Mesodermal cell (in vitro differentiated cells): Measurements from ENCODE around the gene STK32B.

Experiments
- H3K27ac ChIP-seq: 2 replicates; pipeline ENCODE4 v1.7.0; 2013; ENCODE audit warnings: mild to moderate bottlenecking, low read depth, low read length, moderate library complexity; ENCODE audit not compliant: severe bottlenecking
- H3K36me3 ChIP-seq: 2 replicates; pipeline ENCODE4 v1.7.1; 2013; ENCODE audit warnings: mild to moderate bottlenecking, low read length, moderate library complexity; ENCODE audit not compliant: control insufficient read depth, insufficient read depth
- H3K4me1 ChIP-seq: one replicate; pipeline ENCODE4 v1.7.1; 2013; ENCODE audit warnings: mild to moderate bottlenecking, low read length; ENCODE audit not compliant: insufficient read depth, control insufficient read depth, poor library complexity, severe bottlenecking
- H3K4me3 ChIP-seq: 2 replicates; pipeline ENCODE4 v1.7.0; 2013; ENCODE audit warnings: low read length, control low read depth, mild to moderate bottlenecking; ENCODE audit not compliant: insufficient read depth, poor library complexity, severe bottlenecking; ENCODE audit errors: extremely low read depth
- H3K9me3 ChIP-seq: 2 replicates; pipeline ENCODE4 v1.7.1; 2013; ENCODE audit warnings: mild to moderate bottlenecking, low read length, moderate library complexity; ENCODE audit not compliant: control insufficient read depth
- WGBS, 2 experiments: methylation state at CpG; one replicate each; pipeline ENCODE4 v1.1.5; 2013; ENCODE audit warnings: missing lambda C conversion rate in 2 of 2; ENCODE audit not compliant: insufficient coverage in 2 of 2; 5-methylcytosine and 5-hydroxymethylcytosine counted together

The STK32B gene

DNA sequence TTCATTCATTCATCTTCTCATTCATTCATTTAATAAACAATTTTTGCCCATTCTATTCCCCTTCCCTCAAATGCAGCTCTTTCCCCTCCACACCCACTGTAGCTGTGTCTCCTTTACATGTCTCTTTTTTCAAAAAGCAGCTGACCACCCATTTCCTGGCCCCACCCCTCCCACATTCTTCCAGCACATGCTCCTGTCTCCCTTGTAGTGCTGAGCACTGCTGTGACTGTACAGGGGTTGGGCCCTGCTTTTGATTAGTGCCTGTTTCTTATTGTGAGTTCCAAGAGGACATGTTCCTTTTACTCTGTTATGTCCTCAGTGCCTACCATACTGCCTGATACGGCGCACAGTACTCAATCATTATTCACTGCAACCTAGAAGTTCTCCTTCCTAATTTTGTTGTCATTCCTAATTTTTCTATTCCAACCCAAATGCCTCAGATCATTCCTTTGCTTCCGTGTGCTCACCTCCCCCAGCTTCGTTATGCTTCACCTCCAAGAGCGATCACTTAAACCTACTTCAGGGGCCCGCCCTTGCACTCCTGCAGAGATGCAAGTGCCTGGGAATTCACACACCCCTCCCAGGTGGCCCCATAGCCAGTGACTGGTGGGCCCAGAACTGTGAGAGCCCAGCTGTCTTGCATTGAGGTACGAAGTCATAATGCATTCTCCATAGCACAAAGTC is 152.2 kb downstream of the STK32B start:
- H3K36me3 ChIP-seq, result no peaks in the 10 kb centered on the region
- no peak overlapping the region for H3K4me3 ChIP-seq
- peaks cover 2% of the 10 kb centered on the region for H3K9me3 ChIP-seq
- 66 to 74% methylated on average over 6 of the region's 7 CpGs for WGBS, 2 experiments
- H3K4me1 ChIP-seq, result peaks cover 7% of the 10 kb centered on the region
- no peak overlapping the region for H3K27ac ChIP-seq

DNA sequence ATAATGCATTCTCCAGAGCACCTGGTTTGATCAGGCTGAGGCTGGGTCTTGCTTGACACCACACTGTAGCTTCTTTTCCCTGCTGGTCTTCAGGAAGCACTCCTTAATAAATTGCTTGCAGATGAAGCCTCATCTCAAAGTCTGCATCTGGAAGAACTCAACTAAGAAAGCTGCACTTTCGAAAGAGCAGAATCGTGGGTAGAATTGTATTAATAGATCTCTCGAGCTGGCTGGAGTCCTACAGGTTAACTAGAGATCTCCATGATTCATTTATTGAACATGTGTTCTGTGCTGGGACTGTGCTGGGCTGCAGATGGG is 152.7 kb downstream of the STK32B start:
- Histone ChIP-seq H3K9me3 (peaks cover 2% of the 10 kb centered on the region), H3K27ac (no peak overlapping the region), H3K36me3 (no peaks in the 10 kb centered on the region), H3K4me3 (no peak overlapping the region), H3K4me1 (peaks cover 7% of the 10 kb centered on the region)
- 93 to 97% methylated on average over 3 of the region's 3 CpGs for WGBS, 2 experiments

GRCh38 chr4:5204781-5205180 is 153.5 kb downstream of the STK32B start:
- no peak overlapping the region for H3K4me3 ChIP-seq
- WGBS, 2 experiments, result 73 to 79% methylated on average over 1 to 2 of the region's 2 CpGs
- peaks cover 7% of the 10 kb centered on the region for H3K4me1 ChIP-seq
- peaks cover 2% of the 10 kb centered on the region for H3K9me3 ChIP-seq
- no peaks in the 10 kb centered on the region for H3K36me3 ChIP-seq
- H3K27ac ChIP-seq, result no peak overlapping the region

DNA sequence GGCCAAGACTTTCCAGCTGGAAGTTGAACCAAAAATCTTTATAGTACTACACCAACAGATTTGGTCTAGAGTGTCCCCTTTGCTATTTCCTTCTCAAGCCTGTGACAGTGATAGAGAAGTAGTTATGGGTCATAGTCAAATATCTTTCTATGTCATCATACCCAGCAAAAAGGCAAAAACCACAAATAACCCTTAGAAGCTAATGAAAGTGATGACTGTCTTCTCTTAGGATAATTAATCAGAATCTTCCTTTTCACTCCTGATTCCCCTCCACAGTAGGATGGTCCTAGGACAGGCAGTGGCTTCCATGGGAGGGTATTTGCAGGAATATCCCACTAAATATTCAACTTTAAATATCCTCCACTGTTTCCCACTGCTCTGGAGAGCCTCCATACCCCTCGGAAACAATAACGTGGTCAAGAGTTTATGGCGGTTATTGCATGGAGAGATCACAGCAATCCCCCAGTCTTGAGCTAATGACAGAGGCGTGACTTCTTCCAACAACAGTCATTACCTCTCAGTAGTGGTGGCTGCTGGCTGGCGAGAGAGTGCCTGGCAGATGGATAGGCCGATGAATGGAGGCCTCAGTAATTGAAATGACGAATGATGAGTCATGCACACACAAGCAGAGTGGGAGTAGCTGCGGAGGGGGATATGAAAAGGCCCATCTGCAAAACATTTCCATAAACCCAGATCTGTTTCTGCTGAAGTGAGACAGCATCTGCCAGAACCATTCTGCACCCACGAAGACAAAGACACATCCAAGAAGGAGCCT is 154.9 kb downstream of the STK32B start:
- H3K9me3 ChIP-seq, result peaks cover 2% of the 10 kb centered on the region
- no peak overlapping the region for H3K27ac ChIP-seq
- H3K4me3 ChIP-seq, result no peak overlapping the region
- WGBS, 2 experiments, result 60 to 61% methylated on average over 7 of the region's 9 CpGs
- H3K4me1 ChIP-seq, result peaks cover 7% of the 10 kb centered on the region
- no peaks in the 10 kb centered on the region for H3K36me3 ChIP-seq

DNA sequence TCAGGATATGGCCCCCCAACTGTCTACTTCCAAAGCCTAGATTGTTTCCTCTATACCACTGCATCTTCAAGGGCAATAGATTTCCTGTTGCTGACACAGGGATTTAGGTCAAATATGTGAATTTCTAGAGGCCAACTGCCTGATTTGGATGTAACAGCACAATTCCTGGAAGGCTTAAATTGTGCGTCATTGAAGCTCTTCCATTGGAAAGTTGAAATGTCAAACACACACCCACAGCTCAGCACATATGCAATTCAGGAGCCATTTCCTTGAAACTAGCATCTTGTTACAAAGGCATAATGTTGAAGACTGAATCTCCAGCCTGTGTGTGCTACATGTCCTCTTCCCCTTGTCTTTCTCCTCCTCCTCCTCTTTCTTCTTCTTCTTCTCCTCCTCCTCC is 158.6 kb downstream of the STK32B start:
- H3K36me3 ChIP-seq, result no peaks in the 10 kb centered on the region
- no peaks in the 10 kb centered on the region for H3K9me3 ChIP-seq
- 88 to 100% methylated on average over 1 of the region's 1 CpG for WGBS, 2 experiments
- no peak overlapping the region for H3K4me3 ChIP-seq
- H3K4me1 ChIP-seq, result peaks cover 2% of the 10 kb centered on the region
- no peak overlapping the region for H3K27ac ChIP-seq

GRCh38 chr4:5211282-5211839 is 160.1 kb downstream of the STK32B start:
- no peak overlapping the region for H3K27ac ChIP-seq
- no peaks in the 10 kb centered on the region for H3K36me3 ChIP-seq
- 86% methylated on average over 1 of the region's 3 CpGs; no CpG with 5 or more reads in 1 of the 2 experiments for WGBS, 2 experiments
- no peaks in the 10 kb centered on the region for H3K9me3 ChIP-seq
- H3K4me3 ChIP-seq, result no peak overlapping the region
- peaks cover 2% of the 10 kb centered on the region for H3K4me1 ChIP-seq

DNA sequence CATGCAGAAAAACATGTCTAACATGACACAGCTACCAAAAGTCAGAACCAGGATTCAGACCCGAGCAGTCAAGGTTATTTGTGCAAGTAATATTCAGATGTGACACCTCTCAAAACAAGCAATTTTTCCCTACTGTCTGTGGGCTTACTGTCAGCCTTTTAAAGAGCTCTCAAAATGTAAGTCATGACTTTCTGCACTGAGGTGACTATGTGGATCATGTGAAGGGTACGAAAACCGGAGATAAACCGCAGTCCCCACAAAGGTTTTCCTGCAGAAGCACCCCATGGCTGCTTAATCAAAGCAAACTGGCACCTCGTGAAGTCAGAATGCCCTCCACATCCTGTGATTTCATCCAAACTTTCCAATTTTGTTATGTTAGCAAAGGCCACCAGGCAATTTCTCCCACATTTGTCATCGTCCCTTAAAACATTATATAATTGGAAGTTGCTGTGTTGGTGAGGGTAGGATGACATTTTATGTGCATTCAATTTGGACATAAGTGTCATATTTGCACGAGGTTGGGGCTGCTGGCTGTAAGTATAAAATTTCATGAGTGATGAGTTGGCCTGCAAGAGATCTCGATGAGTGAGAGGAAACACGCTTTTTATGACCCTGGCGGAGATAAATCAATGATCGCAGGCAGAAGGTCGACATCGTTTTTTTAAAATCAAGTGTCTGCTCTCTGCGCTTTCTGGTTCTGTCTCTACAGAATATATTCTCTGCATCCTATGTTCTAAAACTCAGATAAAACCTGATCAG is 161.2 kb downstream of the STK32B start:
- Histone ChIP-seq H3K4me1 (no peaks in the 10 kb centered on the region), H3K27ac (no peak overlapping the region), H3K36me3 (no peaks in the 10 kb centered on the region), H3K4me3 (no peak overlapping the region), H3K9me3 (no peaks in the 10 kb centered on the region)
- 83 to 87% methylated on average over 10 to 12 of the region's 14 CpGs for WGBS, 2 experiments

- Histone ChIP-seq H3K36me3 (no peaks in the 10 kb centered on the region), H3K27ac (no peak overlapping the region), H3K4me3 (no peak overlapping the region), H3K4me1 (no peaks in the 10 kb centered on the region), H3K9me3 (no peaks in the 10 kb centered on the region)
- 87% methylated on average over 2 of the region's 4 CpGs; no CpG with 5 or more reads in 1 of the 2 experiments for WGBS, 2 experiments
These were observed 161.9 kb downstream of the STK32B start for GRCh38 chr4:5213087-5213595.

- Histone ChIP-seq H3K27ac (no peak overlapping the region), H3K4me3 (no peak overlapping the region), H3K4me1 (no peaks in the 10 kb centered on the region), H3K9me3 (no peaks in the 10 kb centered on the region), H3K36me3 (no peaks in the 10 kb centered on the region)
- WGBS, 2 experiments, result 71% methylated on average over 1 of the region's 2 CpGs; no CpG with 5 or more reads in 1 of the 2 experiments
These were observed 164.0 kb downstream of the STK32B start for GRCh38 chr4:5215321-5215720.

DNA sequence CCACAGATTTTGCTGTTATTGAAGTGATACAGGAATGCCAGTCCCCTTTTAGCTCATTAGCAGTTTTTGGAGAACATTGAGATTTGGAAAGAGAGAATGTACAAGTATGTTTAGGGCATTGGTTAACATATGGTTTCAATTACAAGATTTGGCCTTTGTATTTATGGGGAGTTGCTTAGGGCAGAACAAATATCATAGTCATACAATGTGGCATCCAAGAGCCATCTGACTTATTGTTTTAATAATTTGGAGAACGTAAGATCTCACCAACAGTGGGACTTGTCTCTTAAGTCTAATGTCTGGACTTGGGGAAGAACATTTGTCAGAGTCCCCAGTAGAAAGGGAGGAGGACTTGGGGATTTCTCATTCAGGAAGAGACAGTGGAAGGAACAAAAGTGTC is 166.1 kb downstream of the STK32B start:
- H3K9me3 ChIP-seq, result peaks cover 11% of the 10 kb centered on the region
- H3K4me3 ChIP-seq, result no peak overlapping the region
- H3K4me1 ChIP-seq, result no peaks in the 10 kb centered on the region
- WGBS, 2 experiments, result 80 to 100% methylated on average over 1 of the region's 1 CpG
- no peak overlapping the region for H3K27ac ChIP-seq
- H3K36me3 ChIP-seq, result no peaks in the 10 kb centered on the region
